Panc1 (cell line): Measurements from ENCODE around the gene CLIC4.

Source experiments
- CTCF ChIP-seq: fragments of 450-650 bp; IDR thresholded peaks from 2 replicates; pipeline ENCODE4 v1.5.1; 2017; ENCODE audit warnings: mild to moderate bottlenecking
- POLR2AphosphoS5 ChIP-seq: IDR thresholded peaks from 2 replicates; pipeline ENCODE4 v1.6.1; 2012; ENCODE audit warnings: mild to moderate bottlenecking, low read depth, low read length, moderate library complexity
- TCF7L2 ChIP-seq: IDR thresholded peaks from 2 replicates; pipeline ENCODE4 v1.6.1; 2011; ENCODE audit warnings: mild to moderate bottlenecking, low read depth, low read length, inconsistent platforms

GRCh38 chr1:24861821-24862727 lies 116.8 kb downstream of the CLIC4 start:
- TF ChIP-seq CTCF (no peak), POLR2AphosphoS5 (no peak), TCF7L2 (no peak)
